T-helper 2 cell treated with Interferon-gamma antibody and Interleukin-4, amounts not matched to agents 100 ng/mL and 5 ng/mL, for 36 hours (primary cell): Measurements from ENCODE around the gene GUCA2A. TPM values are rescaled to one million over a fixed set of nuclear protein-coding genes. Genes with fewer than 3 reads are reported as not detected.

Experiments
- intact Hi-C: fragments of 100-400 bp; cut with micrococcal nuclease; formaldehyde crosslinking; loops from one replicate; pipeline ENCODE4 v1.15.1; 2023
- total RNA-seq: library from RNA; stranded (reverse); gene quantifications from 2 replicates; pipeline ENCODE4 v1.2.3, GENCODE V29; 2022

The GUCA2A gene
- total RNA-seq, 1 donor from 2014 or later = not detected

- intact Hi-C loops = no loop called here
Observed at GRCh38 chr1:42135426-42135825, 29.1 kb downstream of the GUCA2A start.

GRCh38 chr1:42133809-42134526 is 30.6 kb downstream of the GUCA2A start:
- intact Hi-C loops = no loop called here

GRCh38 chr1:42133390-42133789 is 31.2 kb downstream of the GUCA2A start:
- intact Hi-C loops = no loop called here

DNA sequence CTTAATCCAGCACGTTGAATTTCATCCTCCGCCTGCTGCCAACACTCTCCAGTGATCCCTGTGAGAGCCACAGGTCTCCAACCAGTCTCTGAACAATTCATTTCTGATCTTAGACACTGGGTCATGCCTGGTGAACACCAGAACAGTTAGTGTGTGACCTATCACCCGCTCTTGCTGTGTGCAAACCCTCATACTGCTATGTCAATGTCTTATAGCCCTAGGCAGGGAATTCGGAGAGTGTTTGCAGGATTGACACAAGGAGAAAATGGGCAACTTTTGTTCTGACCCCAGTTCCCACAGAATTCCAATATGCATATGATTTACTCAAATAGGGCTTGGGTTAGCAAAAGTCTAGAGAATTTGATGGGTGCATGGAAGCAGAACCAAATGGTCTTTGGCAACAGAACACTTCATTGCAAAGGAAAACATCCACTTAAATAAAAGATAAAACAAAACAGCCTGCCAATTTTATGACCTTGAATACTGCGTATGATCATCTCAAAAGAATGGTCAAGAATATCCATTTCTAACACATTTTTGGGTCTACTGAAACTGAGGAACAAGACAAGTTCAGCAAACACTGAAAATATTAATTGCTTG is 34.4 kb downstream of the GUCA2A start:
- intact Hi-C loops = no loop called here

GRCh38 chr1:42128964-42129363 is 35.6 kb downstream of the GUCA2A start:
- intact Hi-C loops = no loop called here

DNA sequence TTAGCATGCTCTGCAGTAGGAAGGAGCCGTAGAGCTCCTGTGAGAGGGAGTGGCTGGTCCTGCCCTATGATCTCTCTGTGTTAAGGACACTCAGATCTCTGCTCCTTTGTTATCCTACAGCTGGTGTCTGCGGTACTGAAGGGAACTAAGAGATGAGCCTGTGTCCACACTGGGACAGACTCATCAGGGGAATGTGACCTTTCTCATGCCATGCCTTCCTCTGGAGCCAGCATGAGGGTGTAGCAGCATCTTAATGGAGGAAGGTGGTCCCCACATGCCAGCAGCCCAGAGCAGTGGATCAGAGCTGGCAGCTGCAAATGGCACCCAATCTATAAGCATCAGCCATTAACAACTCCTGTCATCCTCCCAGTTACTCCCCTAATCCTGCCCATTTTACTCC is 36.0 kb downstream of the GUCA2A start:
- intact Hi-C loops = no loop called here

DNA sequence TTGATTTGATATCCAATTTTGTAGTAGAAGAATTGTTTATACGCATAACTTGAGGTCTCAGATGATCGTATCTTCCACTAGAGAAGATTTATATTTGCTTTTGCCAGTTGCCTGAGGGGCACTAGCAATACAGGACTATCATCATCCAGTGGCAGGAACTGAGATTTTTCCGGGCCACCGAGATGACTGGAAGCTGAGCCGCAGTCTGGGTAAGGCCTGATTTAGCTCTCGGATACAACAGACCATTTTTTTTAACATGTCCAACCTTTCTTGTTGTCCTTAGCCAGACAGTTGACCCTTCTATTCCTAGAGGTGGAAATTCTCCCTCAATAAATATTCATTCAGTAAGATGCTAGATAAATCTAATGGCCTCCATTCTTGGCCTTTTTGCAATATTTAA is 36.8 kb downstream of the GUCA2A start:
- intact Hi-C loops = no loop called here

GRCh38 chr1:42125552-42125951 is 39.0 kb downstream of the GUCA2A start:
- intact Hi-C loops = no loop called here

GRCh38 chr1:42122408-42122807 is 42.1 kb downstream of the GUCA2A start:
- intact Hi-C loops = no loop called here

GRCh38 chr1:42118125-42118524 is 46.4 kb downstream of the GUCA2A start:
- intact Hi-C loops = no loop called here

DNA sequence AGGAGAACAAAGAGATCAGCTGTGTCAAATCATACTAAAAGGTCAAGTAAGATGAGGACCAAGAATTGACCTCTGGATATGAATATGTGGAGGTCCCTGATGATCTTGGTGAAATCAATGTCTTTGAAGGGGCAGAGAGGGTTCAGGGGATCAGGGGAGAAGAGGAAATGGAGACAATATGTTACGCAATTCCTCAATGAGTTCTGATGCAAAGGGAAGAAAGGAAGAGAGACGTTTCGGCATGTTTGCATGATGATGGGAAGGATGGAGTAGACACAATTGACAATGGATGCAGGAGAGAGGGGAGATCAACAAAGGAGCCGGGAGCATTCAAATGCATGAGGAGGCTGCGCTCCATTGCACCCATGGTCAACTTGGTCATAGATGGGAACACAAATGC is 47.3 kb downstream of the GUCA2A start:
- intact Hi-C loops = no loop called here

DNA sequence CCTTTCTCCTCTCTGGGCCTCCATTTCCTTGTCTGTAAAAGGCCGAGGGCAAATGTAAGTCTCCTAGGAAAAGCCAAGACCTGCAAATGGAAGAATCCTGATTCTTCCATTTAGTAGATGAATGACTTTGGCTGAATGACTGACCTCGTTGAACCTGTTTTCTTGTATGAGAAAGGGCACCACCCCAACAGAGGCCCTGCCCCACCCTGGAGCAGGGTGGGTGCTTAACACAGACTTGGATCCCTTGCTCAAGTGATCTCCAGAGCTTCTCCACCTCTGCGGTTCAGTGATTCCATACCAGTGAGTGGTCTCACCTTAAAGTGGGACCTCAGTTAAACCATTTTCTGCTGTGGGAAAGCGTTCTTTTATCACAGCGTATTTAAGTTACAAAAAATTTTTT is 50.3 kb downstream of the GUCA2A start:
- intact Hi-C loops = no loop called here

Other genes with a start within 250 kb of the GUCA2A start
- gene HIVEP3, start 245.8 kb downstream of the GUCA2A start, total RNA-seq = 20.3 and 22.4 TPM in 2 replicates
- gene GUCA2B, start 11.3 kb downstream of the GUCA2A start, total RNA-seq = not detected in 2 replicates
- 47.8 and 51.7 TPM in 2 replicates for gene FOXJ3, start 170.5 kb upstream of the GUCA2A start, total RNA-seq
- gene RIMKLA, start 216.0 kb upstream of the GUCA2A start, total RNA-seq = 1.2 and 1.7 TPM in 2 replicates